NCI-H128 (cell line): ENCODE results near the gene YTHDF2.
"Not testable (repeated sequence)": the region's sequence is repeated elsewhere in the genome, so short reads cannot be mapped to it uniquely, and the experiment has no call there.

Source experiments
- DNase-seq: peaks from one replicate; lab custom pipeline; 2025; ENCODE audit not compliant: unreplicated experiment; lab: John Stamatoyannopoulos, UW

YTHDF2 gene

DNA sequence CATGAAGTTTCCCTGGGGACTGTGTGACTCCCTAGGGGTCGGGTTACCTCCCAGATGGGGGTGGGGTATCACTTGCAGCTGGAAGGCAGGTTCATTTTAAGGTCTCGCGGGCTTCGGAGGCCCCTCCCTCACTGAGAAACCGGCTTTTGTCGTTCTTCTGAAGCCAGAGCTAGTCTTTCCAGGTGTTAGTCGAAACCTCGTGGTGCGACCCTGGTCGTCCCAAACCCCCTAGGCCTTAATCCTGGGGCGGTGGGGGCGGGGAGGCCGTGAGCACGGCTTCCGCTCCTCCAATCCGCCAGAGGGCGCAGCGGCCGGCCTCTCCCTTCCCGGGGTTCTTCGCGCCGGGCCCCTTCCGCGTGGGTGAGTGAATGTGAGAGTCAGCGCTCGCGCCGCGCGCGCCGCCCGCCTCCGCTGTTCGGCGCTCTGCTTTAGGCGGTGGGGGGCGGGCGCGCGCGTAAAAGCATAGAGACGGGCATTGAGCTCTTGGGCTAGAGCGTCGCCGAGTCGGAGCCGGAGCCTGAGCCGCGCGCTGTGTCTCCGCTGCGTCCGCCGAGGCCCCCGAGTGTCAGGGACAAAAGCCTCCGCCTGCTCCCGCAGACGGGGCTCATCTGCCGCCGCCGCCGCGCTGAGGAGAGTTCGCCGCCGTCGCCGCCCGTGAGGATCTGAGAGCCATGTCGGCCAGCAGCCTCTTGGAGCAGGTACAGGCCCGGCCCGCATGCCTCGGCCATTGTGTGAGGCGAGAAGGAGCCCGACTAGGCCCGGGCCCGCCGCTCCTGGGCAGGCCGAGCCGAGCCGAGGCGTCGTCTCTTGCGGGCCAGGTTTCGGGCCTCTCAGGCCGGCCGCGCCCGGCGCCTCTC is at the start of gene YTHDF2:
YTHDF2 (plus strand) TSS at position 491 of the 857 bp plus-strand sequence; CDS start at position 672, 181 bp downstream.
- peak; percentile 98 for DNase-seq

DNA sequence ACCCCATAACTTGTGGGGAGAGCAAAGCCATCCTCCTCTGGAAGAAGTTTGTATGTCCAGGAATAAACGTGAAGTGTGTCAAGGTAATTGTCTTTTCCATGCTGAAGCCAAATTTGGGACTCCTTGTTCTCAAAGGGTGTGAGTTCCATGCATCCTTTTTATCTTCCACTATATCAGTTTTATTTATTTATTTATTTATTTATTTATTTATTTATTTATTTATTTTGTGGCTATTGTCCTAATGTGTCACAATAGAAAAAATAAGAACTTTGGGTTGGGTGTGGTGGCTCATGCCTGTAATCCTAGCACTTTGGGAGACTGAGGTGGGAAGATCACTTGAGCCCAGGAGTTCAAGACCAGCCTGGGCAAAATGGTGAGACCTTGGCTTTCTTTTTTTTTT is 45.1 kb upstream of the YTHDF2 start:
- DNase-seq, result not testable (repeated sequence)

DNA sequence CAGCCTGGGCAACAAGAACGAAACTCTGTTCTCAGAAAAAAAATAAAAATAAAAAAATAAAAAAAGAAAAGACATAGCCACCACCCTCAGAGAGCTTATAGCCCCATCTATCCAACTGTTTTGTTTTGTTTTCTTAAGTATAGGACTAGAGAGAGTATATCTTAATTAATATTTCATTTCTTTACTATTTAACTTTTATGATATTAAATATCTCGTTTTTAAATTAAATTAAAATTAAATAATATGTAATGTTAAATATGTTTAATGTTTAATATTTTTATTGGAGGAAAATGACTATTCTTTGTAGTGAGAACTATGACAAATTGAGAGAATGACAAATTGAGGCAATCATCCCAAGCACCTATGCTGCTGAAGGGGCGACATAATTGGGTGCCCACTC is 33.1 kb upstream of the YTHDF2 start:
- no peak for DNase-seq

DNA sequence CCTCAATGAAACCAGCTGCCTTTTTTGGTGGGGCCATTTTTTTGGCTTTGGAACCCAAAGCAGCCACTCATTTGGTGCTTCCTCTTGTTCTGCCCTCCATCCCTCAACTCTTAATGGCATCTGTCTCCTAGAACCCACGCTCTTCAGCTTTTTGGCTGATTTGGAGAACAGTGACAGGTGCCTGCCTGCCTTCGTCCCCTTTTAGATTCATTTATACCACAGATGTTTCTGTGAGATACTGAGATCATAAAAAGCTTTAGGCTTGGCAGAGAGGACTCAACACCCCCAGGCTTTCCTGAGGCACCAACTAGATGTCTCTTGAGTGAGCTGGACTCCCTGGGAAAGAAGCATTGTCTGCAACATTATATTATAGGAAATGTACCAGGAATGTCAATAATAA is 20.4 kb upstream of the YTHDF2 start:
- no peak for DNase-seq

DNA sequence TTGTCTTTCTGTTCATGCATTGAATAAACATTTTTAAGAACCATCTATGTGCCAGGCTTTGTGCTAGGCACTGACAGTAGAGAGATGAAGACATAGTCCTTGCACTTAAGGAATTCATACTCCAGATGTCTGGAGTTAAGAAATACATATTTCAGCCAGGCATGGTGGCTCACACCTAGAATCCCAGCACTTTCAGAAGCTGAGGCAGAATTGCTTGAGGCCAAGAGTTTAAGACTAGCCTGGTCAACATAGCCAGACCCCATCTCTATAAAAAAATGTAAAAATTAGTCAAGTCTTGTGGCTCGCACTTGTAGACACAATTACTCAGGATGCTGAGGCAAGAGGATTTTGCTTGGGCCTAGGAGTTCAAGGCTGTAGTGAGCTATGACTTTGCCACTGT is 18.6 kb upstream of the YTHDF2 start:
- DNase-seq, result no peak

DNA sequence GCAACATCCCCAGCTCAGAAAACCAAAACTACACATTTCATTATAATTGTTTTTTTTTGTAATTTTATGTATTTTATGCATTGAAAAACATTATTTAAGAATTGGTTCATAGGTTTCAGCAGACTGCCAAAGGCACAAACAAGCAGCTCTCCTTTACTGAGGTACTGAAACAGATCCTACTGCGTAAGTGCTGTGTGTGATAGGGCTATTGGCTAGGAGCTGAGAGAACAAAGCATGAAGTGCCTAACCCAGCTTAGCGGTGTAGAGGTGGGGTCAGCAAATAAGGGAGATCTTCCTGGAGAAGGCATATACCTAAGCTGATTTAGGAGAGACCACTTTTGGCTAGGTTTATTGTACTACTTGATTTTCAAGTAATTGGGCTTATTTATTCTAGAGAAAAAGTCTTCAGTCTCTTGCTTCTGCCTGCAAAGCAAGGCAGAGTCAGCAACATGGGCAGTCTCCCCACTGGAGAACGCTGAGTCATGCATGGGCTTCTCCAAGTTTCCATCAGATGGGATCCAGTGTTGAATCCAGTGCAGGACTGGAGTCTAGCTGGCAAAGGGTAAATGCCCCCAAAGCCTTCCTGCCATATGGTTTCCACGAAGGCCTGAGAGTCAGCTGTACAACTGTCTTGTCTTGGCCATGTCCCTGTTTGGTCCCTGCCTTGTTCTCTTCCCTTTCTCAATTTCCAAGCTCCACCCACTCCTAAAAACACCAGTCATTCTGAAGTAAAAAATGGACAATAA is 18.0 kb upstream of the YTHDF2 start:
- DNase-seq, result no peak

DNA sequence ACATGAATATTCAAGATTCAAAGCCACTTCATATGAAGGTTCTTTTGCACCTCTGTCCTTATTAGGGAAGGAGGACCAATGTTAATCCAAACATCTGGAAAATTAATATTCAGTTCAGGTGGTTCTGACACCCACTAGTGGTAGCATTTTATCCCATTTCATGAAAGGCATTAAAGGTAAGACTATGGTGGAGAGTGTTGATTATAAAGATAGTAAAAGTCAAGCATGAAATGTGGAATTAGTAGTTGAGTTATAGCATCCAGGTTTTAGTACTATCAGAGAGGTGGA is 17.5 kb upstream of the YTHDF2 start:
- no peak for DNase-seq

DNA sequence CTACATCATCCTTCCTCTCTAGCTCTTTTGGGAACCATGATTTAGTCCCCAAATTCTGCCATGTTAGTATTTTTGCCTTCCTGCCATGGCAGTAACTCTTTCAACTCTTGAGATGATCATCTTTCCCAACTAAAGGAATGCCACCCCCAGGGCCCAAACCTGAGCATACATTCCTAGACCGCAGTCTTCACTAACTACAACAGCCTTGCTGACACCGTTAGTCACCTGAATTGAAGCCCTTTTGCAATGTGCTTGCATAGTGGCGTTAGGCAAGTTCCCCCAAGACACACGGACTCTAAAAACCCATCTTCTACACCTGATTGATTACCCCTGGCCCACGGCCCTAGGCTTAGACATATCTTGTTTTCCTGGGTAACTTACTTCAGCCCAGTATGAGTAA is 16.4 kb upstream of the YTHDF2 start:
- no peak for DNase-seq

DNA sequence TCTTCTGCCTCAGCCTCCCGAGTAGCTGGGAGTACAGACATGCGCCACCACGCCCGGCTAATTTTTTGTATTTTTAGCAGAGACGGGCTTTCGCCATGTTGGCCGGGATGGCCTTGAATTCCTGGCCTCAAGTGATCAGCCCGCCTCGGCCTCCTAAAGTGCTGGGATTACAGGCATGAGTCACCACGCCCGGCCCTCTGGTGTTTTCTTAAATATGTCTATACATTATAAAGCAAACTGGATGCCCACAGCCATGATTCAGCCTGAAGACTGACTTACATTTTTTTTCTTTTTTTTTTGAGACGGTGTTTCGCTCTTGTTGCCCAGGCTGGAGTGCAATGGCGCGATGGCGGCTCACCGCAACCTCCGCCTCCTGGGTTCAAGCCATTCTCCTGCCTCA is 14.8 kb upstream of the YTHDF2 start:
- not testable (repeated sequence) for DNase-seq

DNA sequence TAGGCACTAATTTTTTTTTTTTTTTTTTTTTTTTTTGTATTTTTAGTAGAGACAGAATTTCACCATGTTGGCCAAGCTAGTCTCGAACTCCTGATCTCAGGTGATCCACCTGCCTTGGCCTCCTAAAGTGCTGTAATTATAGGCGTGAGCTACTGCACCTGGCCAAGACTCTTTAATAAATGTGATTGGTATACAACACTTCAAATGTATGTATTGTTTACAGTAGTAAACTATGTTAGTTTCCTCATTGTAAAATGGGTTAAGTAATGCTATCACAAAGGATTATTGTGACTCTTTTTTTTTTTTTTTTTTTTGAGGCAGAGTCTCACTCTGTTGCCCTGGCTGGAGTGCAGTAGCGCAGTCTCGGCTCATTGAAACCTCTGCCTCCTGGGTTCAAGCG is 11.4 kb upstream of the YTHDF2 start:
- not testable (repeated sequence) for DNase-seq

DNA sequence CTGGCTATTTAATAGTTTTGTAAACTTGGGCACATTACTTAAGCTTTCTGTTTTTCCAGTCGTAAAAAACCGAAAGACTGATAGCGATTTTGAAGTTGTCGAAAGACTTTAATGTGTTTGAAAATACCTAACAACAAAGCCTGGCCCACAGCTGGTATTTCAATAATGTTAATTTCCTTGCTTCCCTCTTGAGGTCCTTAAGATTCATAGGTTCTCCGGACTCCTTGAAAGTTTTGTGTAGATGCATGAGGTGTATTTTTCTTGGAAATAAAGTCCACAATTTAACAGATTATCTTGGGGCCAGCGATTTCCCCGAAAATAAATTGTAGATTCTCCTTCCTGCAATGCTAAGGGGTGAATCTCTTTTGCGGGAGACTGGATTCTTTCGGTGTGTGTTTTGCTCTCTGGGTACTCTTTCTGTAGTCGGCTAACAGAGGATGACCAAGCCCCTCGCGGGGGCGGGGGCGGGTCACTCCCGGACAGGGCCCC is 735 bp upstream of the YTHDF2 start:
- DNase-seq, result no peak

DNA sequence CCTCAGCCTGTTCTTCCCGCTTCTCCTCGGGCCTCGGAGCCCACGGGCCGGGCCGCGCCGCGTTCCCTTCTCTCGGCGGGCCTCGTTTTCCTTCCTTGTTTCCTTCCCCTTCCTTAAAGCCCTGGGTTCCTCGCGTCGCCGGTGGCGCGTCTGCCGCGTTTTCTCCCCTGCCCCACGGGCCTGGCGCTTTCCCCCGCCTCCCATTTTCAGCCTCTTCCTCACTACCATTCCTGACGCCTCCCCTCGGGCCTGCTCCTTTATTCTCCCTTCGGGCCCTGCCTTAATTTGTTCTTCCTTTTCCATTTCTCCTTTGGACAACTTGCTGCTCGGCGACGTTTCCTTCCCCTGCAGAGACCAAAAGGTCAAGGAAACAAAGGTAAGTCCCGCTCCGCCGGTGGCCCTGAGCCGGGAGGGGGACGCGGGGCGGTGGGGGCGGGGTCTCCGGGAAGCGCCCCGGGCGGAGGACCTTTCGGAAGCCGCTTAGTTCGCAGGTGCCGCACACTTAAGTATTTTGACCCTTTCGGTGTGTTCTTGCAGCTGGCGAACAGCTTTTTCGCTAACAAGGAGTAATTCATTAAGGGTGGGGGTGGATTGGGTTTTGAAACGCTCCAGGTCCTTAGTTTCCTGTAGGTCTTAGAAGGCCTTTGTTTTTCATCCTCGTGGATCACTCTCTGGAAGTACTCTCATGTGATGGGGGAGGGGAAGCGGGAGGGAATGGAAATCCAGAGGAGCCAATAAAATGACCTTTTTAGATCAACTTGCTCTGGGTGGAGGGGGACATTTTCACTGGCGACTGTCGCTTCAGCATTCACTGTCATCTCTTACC is 780 bp downstream of the YTHDF2 start:
- no peak for DNase-seq

DNA sequence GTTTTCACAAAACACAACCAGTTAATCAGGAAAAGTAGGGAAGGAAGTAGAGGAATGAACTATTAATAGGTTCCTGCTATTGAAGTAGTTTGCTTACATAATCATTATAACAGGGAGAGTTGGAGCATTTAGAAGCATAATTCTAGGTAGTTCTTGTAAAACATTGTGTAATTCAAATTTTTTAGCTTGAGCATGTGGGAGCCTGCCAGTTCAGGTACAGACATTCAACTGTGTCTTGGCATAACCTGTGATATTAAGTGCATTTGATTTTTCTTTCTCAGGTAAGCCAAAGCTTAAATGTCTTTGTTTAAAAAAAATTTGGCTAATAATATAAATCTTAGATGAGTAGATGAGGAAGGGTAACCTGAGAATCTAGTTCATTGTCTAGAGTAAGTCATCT is 3.4 kb downstream of the YTHDF2 start:
- DNase-seq, result no peak

DNA sequence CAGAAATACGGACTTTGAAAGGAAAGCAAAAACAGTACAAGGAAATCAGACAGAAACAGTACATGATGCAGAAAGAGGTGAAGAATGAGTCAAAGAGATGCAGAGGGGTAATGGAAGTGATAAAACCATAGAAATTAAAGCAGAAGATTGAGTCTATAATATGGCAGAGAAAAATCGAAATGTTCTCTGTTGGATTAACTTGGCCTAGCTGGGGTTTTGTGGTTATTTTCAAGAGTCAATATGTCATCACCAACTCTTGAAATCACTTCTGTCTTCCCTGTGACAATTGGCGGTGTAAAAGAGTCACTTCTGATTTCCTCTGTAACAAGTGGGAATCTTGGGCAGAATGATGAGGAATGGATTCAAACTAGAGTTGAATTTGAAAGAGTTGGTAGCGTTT is 7.4 kb downstream of the YTHDF2 start:
- no peak for DNase-seq

DNA sequence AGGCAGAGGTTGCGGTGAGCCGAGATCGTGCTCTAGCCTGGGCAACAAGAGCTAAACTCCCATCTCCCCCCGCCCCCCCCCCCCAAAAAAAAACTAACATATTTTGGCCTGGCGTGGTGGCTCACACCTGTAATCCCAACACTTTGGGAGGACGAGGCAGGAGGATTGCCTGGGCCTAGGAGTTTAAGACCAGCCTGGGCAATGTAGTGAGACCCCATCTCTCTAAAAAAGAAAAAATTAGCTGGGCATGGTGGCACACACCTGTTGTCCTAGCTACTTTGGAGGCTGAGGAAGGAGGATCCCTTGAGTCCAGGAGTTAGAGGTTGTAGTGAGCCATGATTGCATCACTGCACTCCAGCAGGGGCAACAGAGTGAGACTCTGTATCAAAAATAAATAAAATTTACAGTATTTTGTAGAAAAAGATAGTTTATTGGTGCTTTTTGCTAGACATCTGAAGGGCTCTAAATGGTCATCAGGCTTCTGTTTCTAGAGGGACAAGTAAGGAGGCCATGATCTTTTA is 9.0 kb downstream of the YTHDF2 start:
- DNase-seq, result no peak

DNA sequence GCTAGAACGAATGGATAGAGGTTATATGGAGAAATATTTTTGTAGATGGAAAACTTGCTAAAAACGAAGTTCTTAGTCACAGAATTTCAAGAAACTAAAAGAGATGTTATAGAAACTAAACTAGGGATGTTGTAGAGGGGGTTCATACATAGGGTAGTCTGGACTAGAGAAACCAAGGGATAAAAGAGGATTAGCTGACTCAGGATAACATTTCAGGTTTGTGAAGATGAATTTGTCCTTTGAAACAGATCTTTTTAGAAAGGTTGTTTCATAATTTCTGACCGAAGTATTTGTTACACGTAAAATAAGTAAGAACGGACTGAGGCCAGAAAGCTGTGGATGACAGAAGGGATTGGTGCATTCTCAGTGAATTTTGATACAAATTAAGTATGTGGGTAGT is 13.6 kb downstream of the YTHDF2 start:
- DNase-seq, result no peak

DNA sequence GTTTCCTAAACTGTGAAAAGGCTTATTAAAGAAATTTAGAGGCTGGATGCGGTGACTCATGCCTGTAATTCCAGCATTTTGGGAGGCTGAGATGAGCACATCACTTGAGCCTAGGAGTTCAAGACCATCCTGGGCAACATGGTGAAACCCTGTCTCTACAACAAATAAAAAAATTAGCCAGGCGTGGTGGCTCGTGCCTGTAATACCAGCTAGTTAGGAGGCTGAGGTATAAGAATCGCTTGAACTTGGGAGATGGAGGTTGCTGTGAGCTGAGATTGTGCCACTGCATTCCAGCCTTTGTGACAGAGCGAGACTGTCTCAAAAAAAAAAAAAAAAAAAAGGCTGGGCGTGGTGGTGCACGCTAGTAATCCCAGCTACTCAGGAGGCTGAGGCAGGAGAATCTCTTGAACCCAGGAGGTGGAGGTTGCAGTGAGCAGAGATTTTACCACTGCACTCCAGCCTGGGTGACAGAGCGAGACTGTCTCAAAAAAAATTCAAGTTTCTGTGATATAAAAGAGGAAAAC is 14.1 kb downstream of the YTHDF2 start:
- DNase-seq, result not testable (repeated sequence)

DNA sequence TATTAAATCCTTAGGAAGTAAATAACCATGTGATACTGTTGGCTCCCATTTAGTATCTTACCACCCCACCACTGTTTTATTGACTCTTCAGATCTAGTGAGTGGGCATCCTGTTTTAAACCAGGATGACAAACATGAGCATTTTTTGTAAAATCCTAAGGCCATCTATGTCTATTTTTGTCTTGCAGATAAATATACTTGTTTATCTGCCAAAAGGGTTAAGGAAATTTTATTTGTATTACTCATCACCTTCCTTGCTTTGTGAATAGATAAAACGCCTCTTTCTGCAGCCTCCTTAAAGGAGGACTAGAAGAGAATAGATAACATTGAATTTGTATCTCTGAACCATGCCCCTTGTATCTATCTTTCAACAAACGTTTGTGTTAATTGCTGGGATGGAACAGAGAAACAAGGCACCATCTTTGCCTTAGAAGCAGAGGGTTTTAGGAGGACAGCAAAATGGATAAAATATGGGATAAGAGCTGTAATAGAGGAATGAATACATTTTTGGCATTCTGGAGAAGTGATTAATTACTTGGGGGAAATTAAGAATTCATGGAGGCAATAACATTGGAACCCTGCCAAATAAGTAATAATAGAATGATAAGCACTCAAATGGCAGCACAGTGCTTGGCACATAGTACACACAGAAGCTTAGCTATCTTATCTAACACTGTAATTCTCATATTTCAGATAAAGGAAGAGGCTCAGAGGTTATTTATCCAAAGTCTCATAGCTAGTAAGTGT is 14.7 kb downstream of the YTHDF2 start:
- DNase-seq, result no peak

DNA sequence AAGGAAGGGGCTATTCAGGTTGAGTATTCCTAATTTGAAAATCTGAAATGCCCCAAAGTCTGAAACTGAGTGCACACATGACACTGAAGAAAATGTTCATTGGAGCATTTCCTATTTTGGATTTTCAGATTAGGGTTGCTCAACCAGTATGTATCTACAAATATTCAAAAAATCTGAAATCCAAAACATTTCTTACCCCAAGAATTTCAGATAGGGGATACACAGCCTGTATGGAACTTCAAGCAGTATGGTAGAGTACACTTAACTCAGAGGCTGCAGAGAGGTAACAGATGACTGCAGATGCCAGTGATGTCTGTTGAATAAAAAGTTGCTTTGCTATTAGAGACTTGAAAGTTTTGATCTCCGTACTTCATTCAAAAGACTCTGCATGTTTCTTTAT is 19.0 kb downstream of the YTHDF2 start:
- DNase-seq, result no peak

DNA sequence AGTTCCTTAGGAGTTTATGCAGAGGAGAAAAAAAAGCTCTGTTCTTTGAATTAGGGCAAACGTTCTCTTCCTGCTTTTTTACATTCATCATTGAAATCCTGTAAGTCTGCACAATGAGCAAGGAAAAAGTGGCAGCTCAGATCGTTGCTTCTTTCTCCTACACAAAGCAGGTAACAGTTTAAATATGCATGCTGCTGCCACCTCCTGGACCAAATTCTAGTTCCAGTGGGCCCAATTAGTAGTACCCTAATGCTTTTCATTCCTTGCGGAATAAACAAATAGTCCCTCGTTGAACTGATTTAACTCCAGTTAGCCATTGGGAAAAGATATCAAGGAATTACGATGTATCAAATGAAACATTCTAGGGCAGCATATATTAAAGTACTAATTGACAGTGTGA is 20.1 kb downstream of the YTHDF2 start:
- no peak for DNase-seq
